Measurements from ENCODE around the gene SIRPD.

The SIRPD gene

DNA sequence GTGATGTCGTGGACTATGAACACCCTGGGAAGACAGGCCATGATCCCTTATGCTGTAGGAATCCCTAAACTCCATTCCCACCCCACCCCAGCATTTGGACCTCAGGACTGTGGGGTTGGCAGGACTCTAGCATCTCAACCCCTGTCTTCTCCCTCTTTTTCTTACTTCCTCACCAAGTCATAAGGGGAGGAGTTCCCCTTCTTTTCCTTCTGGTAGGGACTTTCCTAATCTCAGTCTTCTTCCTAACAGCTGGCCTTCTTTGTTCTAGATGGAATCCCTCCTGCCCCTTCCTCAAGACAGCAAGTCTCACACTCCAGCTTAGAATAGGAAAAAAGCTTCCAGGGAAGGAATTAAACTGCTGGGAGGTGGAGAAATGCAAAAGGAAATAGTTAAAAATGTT, 64.0 kb downstream of the SIRPD start:
- DNase-seq: peak in 1 of 2 donors; percentile 24

- DNase-seq: peak; percentile 66 to 71
These were observed 65.5 kb downstream of the SIRPD start for GRCh38 chr20:1491860-1492642.

GRCh38 chr20:1491281-1491840, 66.1 kb downstream of the SIRPD start, which contains the start of gene SIRPB2:
SIRPB2 (minus strand) TSS chr20:1491420; CDS start chr20:1491359, 61 bp downstream.
- DNase-seq: peak; percentile 94 to 97

GRCh38 chr20:1490643-1491195, 66.8 kb downstream of the SIRPD start:
- peak; percentile 27 to 67 for DNase-seq

GRCh38 chr20:1489764-1490436, 67.6 kb downstream of the SIRPD start:
- peak; percentile 55 to 79 for DNase-seq

DNA sequence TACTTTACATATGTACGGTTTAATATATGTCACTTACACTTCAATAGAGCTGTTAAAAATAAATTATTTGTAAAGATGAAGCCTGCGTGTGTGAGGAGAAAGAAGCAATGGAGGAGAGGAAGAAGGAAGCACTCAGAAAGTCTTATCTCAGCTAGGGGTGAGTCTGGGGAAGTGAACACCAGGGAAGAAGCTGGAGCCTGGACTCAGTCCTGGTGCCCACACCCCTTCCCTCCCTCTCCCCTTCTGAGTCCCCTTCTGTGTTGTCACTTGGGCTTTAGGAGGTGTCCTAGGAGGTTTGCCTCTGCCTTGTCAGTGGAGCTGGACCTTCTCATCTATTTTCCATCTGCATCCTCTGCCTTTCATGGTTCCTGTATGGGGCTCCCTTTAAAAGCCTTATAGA, 68.2 kb downstream of the SIRPD start:
- DNase-seq: peak; percentile 10 to 13

DNA sequence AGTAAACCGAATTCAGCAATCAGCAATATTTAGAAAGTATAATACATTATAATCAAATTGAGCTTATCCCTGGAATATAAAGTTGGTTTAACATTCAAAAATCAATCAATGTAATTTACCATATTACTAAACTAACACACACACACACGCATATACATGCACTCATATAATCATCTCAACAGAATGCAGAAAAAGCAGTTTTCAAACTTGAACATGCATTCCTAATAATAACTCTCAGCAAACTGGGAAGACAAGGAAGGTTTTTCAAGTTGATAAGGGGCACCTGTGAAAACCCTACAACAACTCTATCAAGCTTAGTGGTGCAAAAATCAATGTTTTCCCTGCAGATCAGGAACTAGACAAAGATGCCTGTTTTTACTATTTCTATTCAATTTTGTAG, 70.9 kb downstream of the SIRPD start:
- DNase-seq: no peak

GRCh38 chr20:1484438-1485116, 72.9 kb downstream of the SIRPD start:
- DNase-seq: no peak
